Kidney (tissue), 14 donors: ENCODE data around the gene EIF2S2. TPM values are rescaled to one million over a fixed set of nuclear protein-coding genes. Genes with fewer than 3 reads are reported as not detected.

Source experiments
- DNase-seq, 5 donors: peaks; one replicate each; pipeline ENCODE4 v3.0.0-alpha.2; 2013 to 2020
- FAIRE-seq: peaks from 2 replicates; lab custom pipeline; 2012; peaks lifted over from hg19 to GRCh38; lab: Jason Lieb, UNC
- H3K27ac ChIP-seq, 2 donors: one replicate each; pipeline ENCODE4 v1.7.0; 2013; ENCODE audit warnings: low read depth in 2 of 2, low read length in 2 of 2, inconsistent platforms in 1 of 2
- H3K27me3 ChIP-seq: one replicate; pipeline ENCODE4 v1.7.1; 2013; ENCODE audit warnings: low read length, inconsistent platforms; ENCODE audit not compliant: control insufficient read depth, insufficient read depth
- H3K36me3 ChIP-seq, 3 donors: one replicate each; pipeline versions ENCODE4 v1.7.0 to v1.7.1; 2013; ENCODE audit warnings: low read length in 3 of 3, control low read depth in 1 of 3, inconsistent platforms in 1 of 3; ENCODE audit not compliant: insufficient read depth in 3 of 3, control insufficient read depth in 2 of 3
- H3K4me1 ChIP-seq, 3 donors: one replicate each; pipeline versions ENCODE4 v1.7.0 to v1.7.1; 2013; ENCODE audit warnings: low read length in 3 of 3, inconsistent platforms in 1 of 3, low read depth in 1 of 3; ENCODE audit not compliant: control insufficient read depth in 2 of 3, insufficient read depth in 2 of 3
- H3K4me3 ChIP-seq, 3 donors: one replicate each; pipeline versions ENCODE4 v1.7.0 to v1.8.1; 2013; ENCODE audit warnings: low read length in 3 of 3, control low read depth in 1 of 3, inconsistent platforms in 1 of 3
- H3K9ac ChIP-seq, 3 donors: one replicate each; pipeline versions ENCODE4 v1.7.0 to v1.7.1; 2013; ENCODE audit warnings: low read length in 3 of 3, control low read depth in 1 of 3, inconsistent platforms in 1 of 3
- H3K9me3 ChIP-seq, 3 donors: one replicate each; pipeline versions ENCODE4 v1.7.0 to v1.7.1; 2013; ENCODE audit warnings: low read length in 3 of 3, control low read depth in 1 of 3, inconsistent platforms in 1 of 3; ENCODE audit not compliant: control insufficient read depth in 2 of 3, insufficient read depth in 1 of 3
- intact Hi-C: fragments of 100-400 bp; cut with DNase I; formaldehyde crosslinking; loops from one replicate; pipeline ENCODE4 v1.11.1; 2022
- polyA plus RNA-seq: library from polyadenylated mRNA; stranded (reverse); fragments of 350-450 nt; fragmentation: Illumina TruSeq; extraction: RNeasy Lipid Tissue Mini Kit (QIAGEN cat#74804); gene quantifications from one replicate; pipeline ENCODE4 v1.2.3, GENCODE V29; 2014; ENCODE audit warnings: low read depth, low replicate concordance; ENCODE audit not compliant: insufficient read depth
- total RNA-seq: library from RNA; stranded (reverse); fragmentation: NEBNext Ultra II Directional; extraction: Animal tissue kit (Norgen Biotek cat#: 25700); gene quantifications from one replicate; pipeline ENCODE4 v1.2.1, GENCODE V29; 2021
- TF ChIP-seq, protein P1 (sequence below): IDR thresholded peaks from 3 replicates; pipeline ENCODE4 v1.5.1; 2012; ENCODE audit warnings: mild to moderate bottlenecking, moderate library complexity, borderline replicate concordance; ENCODE audit not compliant: insufficient read depth; ENCODE audit errors: extremely low read depth
- donor health status: control.
- donor health status: control.
- donor health status: control.
- donor health status: control.
- donor health status: control.
- donor health status: DM: yes; HTN: yes; CAD: no.
- donor health status: Normal renal cell carcinoma (clear cell type).

The EIF2S2 gene
- total and polyA plus RNA-seq, 2 donors from 2014 or later = 51.2 to 60.3 TPM

GRCh38 chr20:34082232-34082887 is 29.7 kb downstream of the EIF2S2 start:
- TF ChIP-seq, protein P1, sequence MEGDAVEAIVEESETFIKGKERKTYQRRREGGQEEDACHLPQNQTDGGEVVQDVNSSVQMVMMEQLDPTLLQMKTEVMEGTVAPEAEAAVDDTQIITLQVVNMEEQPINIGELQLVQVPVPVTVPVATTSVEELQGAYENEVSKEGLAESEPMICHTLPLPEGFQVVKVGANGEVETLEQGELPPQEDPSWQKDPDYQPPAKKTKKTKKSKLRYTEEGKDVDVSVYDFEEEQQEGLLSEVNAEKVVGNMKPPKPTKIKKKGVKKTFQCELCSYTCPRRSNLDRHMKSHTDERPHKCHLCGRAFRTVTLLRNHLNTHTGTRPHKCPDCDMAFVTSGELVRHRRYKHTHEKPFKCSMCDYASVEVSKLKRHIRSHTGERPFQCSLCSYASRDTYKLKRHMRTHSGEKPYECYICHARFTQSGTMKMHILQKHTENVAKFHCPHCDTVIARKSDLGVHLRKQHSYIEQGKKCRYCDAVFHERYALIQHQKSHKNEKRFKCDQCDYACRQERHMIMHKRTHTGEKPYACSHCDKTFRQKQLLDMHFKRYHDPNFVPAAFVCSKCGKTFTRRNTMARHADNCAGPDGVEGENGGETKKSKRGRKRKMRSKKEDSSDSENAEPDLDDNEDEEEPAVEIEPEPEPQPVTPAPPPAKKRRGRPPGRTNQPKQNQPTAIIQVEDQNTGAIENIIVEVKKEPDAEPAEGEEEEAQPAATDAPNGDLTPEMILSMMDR = no peak
- Histone ChIP-seq H3K27me3 (no peaks in the 10 kb centered on the region), H3K4me3 (no peak overlapping the region), H3K27ac (no peak overlapping the region), H3K9me3 (no peaks in the 10 kb centered on the region), H3K9ac (no peak overlapping the region), H3K36me3 (peaks cover 4 to 37% (median 18%) of the 10 kb centered on the region in 3 donors), H3K4me1 (peaks cover 0 to 3% (median 0%) of the 10 kb centered on the region in 3 donors)
- intact Hi-C loops = no loop called here
- DNase-seq = no peak
- no peak for FAIRE-seq

DNA sequence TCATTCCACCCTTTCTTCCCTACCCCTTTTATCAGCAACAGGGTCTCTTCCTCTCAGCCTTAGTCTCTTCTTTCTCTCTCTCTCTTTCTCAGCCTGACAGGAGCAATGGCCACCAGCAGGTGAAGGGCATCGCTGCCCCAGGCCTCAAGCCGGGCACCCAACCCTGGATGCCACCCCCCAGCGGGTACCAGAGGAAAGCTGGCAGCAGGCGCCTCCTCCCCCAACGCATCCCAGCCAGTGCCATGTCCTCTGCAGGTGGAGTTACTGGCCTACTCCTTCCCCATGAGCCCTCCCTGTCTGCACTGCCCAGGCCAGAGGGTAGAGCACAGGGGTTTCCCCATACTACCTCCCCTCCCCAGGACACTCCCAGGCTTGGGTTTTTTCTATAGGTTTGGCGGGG is 32.2 kb downstream of the EIF2S2 start:
- FAIRE-seq (no peak), DNase-seq (no peak)
- TF ChIP-seq, protein P1 = no peak
- H3K27ac ChIP-seq = no peak overlapping the region
- H3K36me3 ChIP-seq = peaks cover 6 to 31% (median 16%) of the 10 kb centered on the region in 3 donors
- H3K4me1 ChIP-seq = peaks cover 0 to 3% (median 0%) of the 10 kb centered on the region in 3 donors
- no peak overlapping the region for H3K4me3 ChIP-seq
- H3K9me3 ChIP-seq = no peaks in the 10 kb centered on the region
- intact Hi-C loops = loop anchor here (10.0 kb wide), 1 partner anchor 215 kb away; no protein-coding TSS in a partner anchor
- no peaks in the 10 kb centered on the region for H3K27me3 ChIP-seq
- H3K9ac ChIP-seq = no peak overlapping the region

DNA sequence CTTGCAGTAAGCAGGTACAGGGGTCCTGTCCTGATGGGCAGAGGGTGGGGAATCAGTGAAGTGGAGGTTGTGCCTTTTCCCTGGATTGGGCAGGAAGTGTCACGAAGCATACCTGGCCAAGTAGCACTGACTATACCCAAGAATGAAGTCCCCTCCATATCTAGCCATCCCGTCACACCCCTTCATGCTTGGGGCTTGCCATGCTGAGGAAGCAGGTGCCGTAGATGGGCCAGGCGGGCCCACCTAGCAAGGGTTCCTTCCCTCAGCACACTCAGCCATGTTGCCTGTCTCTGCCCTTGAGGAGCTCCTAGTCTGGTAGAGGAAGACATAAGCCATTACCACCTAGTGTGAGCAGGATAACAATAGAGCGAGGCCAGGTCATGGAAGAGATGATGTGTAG is 33.5 kb downstream of the EIF2S2 start:
- H3K9ac ChIP-seq = no peak overlapping the region
- peaks cover 0 to 3% (median 0%) of the 10 kb centered on the region in 3 donors for H3K4me1 ChIP-seq
- H3K36me3 ChIP-seq = peaks cover 6 to 31% (median 19%) of the 10 kb centered on the region in 3 donors
- DNase-seq (no peak), FAIRE-seq (no peak)
- intact Hi-C loops = loop anchor here (10.0 kb wide), 1 partner anchor 214 kb away; no protein-coding TSS in a partner anchor
- H3K4me3 ChIP-seq = no peak overlapping the region
- no peaks in the 10 kb centered on the region for H3K27me3 ChIP-seq
- no peak overlapping the region for H3K27ac ChIP-seq
- TF ChIP-seq, protein P1 = no peak
- H3K9me3 ChIP-seq = no peaks in the 10 kb centered on the region
